HG02852 (cell line): ENCODE measurements around the gene BTBD16.

Source experiments
- ATAC-seq: cut with Tn5 transposase; IDR thresholded peaks from one replicate; pipeline ENCODE4 v1.9.1; 2021; ENCODE audit warnings: mild to moderate bottlenecking, moderate library complexity; ENCODE audit not compliant: unreplicated experiment

BTBD16 gene

GRCh38 chr10:122308417-122309141 lies 37.5 kb downstream of the BTBD16 start:
- no peak for ATAC-seq

DNA sequence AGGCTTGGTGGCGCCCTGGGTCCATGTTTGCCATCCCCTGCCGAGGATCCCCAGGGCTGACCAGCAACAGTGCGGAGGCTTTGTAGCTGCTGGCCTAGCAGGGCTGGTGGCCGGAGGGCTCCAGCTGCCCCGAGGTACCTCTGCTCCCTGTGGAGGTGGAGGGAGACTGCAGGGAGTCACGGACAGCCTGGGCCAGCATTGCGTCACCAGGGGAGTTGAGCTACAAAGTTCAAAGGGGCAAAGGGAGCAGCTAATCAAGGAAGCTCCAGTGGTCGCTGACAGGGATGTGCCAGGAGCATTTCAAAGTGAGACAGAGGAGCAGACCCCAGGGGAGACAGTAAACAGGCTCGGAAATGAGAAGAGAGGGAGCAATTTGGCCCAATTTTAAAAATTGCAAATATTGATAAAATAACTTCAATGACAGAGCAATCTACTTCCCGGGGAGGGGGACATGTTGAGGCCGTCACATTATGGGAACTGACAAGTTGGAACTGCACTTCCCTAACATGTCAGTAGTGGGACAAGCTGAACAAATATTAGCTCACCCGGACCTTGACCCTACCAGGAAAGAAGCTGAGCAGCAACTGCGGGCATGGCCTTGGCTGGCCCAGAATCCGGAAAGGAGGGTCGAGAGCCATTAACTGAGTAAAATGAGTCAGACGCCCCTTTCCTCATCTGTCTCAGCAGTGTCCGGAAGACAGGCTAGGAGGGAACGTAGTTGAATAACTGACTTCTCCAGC lies 39.4 kb downstream of the BTBD16 start:
- no peak for ATAC-seq

GRCh38 chr10:122311051-122311410 lies 39.9 kb downstream of the BTBD16 start:
- ATAC-seq, result no peak

- ATAC-seq, result no peak
Observed at GRCh38 chr10:122311716-122312115, 40.6 kb downstream of the BTBD16 start.

GRCh38 chr10:122316224-122316884 lies 45.3 kb downstream of the BTBD16 start:
- no peak for ATAC-seq

DNA sequence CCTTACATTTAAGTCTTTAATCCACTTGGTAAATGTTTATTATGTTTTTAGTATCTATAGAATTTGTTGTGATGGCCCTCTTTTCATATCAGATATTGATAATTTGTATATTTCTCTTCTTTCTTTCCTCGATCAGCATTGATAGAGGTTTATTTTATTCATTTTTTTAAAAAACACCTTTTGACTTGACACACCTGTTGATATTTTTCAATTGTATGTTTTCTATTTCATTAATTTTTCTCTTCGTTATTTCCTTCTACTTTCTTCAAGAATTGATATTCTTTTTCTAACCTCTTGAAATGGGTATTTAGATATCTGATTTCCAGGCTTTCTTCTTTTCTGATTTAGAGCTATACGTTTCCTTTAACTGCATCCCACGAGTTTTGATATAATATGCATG lies 50.9 kb downstream of the BTBD16 start:
- no peak for ATAC-seq

- no peak for ATAC-seq
Observed at GRCh38 chr10:122323189-122323588, 52.1 kb downstream of the BTBD16 start.

DNA sequence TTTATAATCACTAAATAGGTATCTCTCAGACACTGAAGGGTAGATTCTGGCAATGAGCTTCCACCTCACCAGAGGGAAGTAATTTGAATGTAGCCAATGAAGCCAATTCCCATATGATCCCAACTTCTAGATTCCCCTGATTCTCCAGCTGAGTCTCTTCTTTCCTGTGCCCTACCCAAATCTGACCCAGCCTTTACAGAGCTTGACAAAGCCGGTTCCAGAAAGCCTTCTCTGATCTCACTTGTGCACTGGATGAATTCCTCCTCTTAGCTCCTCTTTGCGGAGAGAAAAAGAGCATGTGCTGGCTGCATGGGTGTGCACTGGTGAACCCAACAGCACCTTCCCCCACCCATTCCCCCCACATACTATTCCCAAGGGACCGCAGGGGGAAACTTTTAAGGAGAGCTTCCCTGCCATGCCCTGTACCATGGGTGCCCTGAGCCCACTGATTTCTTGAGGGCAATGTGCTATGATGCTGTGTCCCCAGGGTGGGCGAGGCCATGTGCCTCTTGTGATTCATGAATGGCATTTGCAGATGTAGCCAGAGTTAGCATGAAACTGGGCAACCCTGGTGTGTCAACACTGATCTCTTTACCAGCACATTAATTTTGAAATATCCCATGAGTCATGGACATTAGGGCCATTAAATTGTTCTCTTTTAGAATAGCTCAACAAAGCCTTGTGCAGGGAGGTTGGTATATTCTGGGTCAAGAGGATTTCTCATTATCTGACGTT lies 53.0 kb downstream of the BTBD16 start:
- no peak for ATAC-seq

DNA sequence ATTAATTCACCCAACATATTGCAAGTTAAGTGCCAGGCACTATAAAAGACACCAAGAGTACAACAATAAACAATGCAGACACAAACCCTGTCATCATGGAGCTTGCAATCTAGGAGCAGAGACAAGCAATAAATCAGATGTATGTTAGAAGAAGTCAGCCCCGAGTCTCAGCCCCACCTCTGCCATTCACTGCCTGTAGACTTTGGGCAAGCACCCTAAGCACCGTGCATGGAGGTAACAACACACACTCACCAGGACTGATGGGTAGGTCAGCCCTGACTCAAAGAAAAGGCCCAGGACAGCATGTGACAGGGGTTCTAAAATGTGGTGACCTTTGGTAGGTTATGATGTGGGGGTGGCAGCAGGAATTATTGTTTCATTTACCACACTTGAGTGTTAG lies 54.1 kb downstream of the BTBD16 start:
- no peak for ATAC-seq

- peak; percentile 54 for ATAC-seq
Observed at GRCh38 chr10:122326385-122326784, 55.3 kb downstream of the BTBD16 start.

DNA sequence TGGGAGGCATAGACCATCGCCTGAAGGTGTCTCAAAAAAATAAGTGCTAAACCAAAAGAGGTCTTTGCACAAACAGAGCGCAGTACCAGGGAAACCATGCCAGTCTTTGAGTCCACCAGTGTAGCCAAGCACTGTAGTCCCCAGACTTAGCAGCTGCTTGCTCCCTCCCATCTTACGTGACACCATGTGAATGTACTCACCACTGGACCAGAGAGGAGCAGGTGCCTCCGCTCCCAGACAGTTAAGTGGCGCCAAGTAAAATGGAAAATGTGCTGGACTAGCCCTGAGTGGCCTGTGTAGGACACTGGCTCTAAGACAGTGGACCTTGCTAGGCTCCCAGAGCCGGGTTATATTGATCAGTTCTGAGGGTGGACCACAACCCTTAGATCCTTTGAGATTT lies 55.7 kb downstream of the BTBD16 start:
- ATAC-seq, result no peak

GRCh38 chr10:122327237-122328206 lies 56.4 kb downstream of the BTBD16 start:
- no peak for ATAC-seq

DNA sequence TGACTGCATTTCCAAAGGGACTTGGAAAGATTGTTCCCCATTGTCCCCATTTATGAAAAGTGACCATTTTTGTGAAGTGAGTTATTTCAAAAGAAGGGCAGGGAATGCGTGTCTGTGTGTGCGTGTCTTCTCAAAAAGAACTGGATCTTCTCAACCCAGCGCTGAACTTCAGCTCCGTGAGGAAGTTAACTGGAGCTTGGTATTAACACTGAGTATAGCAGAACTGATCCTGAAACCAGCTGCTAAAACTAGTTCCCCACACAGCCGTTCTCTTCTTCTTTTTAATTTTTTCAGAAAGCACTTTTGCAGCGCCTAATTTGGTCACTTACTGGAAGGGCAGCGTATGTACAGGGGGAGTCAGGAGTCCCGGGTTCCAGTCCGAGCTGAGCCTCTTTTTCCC lies 57.6 kb downstream of the BTBD16 start:
- no peak for ATAC-seq

DNA sequence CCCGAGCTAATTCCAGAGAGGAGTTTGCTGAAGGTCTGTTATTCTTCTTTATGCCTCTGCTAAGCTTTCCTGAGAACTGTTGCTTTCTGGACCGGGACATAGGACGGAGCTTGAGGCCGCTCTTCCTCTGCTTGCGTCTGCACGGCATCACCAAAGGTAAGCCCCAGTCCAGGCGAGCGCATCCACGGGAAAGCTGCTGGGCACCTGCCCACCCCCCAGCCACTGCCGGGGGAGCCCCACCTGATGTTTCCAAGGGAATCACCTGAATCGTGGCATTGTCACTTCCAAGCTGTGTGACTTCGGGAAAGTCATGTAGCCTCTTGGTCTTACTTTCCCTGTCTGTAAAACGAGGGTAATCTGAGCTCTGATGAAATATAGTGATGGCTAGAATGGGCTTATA lies 58.3 kb downstream of the BTBD16 start:
- ATAC-seq, result no peak

DNA sequence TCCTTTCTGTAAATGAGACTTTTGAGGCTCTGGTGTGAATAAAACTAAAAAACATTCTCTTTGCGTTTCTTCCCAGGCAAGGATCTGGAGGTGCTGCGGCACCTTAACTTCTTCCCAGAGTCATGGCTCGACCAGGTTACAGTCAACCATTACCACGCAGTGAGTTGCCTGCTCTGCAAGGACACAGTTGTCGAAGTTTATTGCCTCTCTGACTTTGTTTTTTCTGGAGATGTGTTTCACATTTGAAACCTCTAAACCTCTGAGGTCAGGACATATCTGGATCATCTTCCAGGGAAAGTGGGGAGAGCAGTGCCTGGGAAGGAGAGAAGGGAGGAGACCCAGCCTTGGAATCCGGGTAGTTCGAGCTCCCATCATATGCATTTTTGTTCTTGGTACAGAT lies 60.0 kb downstream of the BTBD16 start:
- no peak for ATAC-seq

DNA sequence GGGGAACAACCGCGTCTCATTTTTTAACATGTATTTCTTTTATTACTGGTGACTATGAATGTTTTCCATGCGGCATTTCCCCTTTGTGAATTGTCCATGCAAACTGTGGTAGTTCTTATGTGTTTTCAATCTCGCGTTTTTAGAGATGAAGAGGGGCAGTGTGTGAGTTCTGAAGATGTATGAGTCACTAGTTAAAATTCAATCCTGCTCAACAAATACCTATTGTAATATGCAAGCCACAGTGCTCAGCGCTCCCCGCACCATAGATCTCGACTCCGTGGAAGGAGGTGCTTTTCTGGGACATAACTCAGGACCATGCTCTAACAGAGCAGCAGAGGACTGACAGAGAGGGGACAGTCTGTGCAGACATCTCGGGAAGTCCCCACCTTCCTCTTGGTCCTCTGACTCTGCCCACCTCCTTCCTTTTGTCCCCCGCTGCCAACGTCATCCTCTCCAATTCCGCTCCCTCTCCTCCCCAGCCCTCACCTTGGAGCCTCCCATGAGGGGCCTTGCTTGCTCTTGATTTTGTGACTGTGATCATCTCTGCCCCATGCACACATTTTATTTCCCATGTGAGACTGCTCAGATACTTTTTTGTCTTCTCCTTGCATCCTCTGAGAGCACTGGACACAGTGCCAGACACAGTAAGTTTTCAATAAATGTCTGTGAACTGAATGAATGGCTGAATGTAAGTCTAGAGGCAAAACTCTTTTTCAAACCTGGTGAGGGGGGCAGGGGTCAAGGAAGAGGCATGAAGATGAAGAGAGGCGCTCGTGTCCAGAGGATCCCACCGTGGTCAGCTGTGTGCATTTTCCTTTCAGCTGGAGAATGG lies 60.7 kb downstream of the BTBD16 start:
- no peak for ATAC-seq

DNA sequence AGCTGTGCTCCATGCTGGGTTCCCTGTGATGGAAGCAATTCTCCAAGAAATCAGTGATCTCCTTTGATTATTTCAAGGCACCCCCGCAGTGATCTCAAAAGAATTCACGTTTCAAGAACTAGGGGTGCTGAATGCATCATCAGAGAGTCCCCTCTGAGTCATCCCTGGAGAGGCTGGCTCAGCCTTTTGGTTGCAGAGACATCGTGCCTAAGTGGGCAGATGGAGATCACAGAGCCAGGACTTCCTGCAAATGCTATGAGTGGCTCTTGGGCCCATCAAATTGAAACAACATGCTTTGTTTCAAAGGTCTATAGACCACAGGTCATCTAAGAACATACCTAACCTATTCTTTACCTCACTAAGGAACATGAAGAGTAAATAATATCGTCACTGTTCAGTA lies 61.9 kb downstream of the BTBD16 start:
- ATAC-seq, result no peak

GRCh38 chr10:122336332-122336731 lies 65.2 kb downstream of the BTBD16 start:
- no peak for ATAC-seq

GRCh38 chr10:122336961-122337360 lies 65.9 kb downstream of the BTBD16 start:
- no peak for ATAC-seq
